DMS114 treated with DMSO at 0.1 percent for 48 hours (cell line): ENCODE measurements around the gene PLEKHB1.
A peak's percentile ranks its signal among the peaks of the same experiment; 100 is the strongest.

Experiments used
- DNase-seq: peaks from one replicate; lab custom pipeline; 2025; ENCODE audit not compliant: unreplicated experiment; lab: John Stamatoyannopoulos, UW

PLEKHB1 gene, protein sequence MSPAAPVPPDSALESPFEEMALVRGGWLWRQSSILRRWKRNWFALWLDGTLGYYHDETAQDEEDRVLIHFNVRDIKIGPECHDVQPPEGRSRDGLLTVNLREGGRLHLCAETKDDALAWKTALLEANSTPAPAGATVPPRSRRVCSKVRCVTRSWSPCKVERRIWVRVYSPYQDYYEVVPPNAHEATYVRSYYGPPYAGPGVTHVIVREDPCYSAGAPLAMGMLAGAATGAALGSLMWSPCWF

DNA sequence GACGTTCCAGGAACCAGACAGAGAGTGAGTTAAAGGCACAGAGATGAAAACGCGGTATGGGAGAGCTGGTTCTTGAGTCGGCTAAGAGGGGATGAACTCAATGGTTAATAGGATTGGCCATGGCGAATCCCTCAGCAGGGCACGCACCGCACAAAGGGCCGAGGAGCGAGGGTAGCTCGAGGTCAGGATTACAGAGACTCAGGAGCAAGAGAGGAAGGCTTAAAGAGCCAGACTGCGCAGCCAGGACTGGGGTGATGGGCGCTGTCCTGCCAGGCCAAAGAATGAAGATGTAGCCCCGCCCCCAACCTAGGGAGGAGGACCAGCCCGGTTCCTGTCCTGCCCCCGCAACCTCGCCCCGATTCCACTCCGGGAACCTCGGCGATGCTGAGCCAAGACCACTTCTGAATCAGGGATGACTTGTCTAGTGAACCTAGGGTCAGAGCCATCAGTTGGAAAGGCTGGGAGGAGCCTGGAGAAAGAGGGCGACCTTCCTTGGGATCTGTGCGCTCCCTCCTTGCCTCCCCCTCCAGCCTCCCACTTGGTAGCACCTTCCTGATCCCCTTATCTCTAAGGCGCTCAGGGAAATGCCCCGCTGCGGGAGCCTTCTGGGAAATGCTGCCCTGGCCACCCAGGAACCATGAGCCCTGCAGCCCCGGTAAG, at the start of gene PLEKHB1:
TSS of gene PLEKHB1 (plus strand) at position 610 of the 660 bp plus-strand sequence. CDS start at position 638, 28 bp downstream.
- DNase-seq, result no peak

DNA sequence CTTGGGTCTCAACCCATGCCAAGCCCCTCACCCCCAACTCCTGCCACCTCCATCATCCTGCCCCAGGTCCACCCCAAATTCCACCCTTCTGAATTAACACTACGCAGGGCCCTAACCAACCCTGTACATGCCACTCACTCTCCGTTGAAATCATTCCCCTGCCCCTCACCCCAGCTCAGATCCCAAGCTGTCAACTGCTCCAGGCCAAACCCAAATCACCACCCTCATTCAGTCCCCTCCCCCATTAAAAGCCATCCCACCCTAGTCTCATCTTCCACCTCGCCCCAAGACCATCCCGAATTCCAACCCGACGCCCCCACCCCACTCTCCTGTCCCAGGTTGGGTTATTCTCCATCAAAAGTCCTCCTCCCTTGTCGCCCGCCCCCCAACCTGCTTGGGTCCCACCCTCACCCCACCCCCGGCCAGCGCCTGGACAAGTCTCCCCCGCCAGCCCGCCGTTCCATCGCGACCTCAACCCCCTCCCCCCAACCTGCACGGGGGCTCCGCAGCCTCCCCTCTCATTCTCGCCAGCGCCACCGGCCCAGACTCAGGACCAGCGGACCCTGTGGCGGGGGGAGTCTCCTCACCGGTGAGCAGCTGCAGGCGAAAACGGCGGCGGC, 48.9 kb upstream of the PLEKHB1 start:
- no peak for DNase-seq

DNA sequence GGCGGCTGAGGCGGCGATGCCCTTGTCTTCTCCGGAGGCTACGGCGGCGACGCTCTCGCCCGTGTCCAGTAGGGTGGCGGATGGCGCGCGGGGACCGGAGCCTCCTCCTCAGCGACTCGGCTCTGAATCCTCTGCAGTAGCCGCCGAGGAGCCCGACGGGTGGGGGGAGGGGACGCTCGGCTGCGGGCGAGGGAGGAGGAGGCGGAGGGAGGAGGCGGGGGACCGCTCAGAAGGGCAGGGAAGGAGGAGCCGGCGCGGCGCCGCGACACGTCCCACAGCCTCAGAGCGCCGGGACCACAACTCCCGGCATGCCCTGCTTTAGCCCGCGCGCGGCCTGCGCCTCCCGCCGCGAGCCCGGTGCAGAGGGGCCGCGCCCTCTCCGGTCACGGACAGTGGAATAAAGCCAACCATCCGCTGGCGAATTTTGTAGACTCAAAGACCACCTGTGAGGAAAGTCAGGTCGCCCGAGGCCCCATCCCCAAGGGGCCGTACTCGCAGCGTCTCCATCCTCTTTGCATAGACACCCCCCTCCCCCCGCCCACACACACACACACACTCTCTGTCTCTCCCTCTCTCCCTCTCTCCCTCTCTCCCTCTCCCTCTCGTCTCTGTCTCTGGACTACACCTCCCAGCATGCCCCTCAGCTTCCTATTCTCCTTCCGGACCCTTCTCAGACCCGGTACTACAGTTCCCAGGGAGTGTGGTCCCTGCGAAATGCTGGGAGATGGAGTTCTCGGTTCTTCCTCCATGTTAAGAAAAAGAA, 48.2 kb upstream of the PLEKHB1 start, which contains the start of gene FAM168A:
TSS of gene FAM168A (minus strand) at position 157 of the 763 bp plus-strand sequence. CDS start 129,638 bp downstream, outside the sequence.
- peak; percentile 94 for DNase-seq

DNA sequence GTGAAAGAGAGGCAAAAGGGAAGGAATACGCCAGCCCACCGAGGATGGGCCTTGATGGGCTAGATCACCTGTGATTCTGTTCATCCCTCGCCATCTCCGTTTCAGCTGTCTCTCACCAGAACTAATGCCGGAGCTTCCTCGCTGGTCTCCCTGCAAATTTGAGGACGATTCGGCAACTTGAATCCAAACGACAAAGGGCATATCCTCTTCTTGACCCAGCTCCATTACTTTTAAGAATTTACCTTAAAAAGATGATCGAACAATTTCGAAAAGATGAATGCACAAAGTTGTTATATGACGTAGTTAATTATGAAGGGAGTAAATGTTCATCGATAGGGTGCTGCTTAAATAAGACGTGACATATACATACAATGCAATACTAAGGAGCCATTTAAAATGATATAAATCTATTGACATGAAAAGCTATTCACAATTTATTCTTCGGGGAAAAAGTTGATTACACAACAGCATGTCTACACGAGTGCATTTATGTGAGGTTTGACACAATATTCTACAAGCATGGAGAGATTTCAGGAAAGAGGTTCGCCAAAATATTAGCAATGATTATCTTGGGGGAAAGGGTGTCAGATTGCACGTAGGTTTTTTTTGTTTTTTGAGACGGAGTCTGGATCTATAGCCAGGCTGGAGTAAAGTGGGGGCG, 47.5 kb upstream of the PLEKHB1 start:
- DNase-seq, result peak; percentile 47

DNA sequence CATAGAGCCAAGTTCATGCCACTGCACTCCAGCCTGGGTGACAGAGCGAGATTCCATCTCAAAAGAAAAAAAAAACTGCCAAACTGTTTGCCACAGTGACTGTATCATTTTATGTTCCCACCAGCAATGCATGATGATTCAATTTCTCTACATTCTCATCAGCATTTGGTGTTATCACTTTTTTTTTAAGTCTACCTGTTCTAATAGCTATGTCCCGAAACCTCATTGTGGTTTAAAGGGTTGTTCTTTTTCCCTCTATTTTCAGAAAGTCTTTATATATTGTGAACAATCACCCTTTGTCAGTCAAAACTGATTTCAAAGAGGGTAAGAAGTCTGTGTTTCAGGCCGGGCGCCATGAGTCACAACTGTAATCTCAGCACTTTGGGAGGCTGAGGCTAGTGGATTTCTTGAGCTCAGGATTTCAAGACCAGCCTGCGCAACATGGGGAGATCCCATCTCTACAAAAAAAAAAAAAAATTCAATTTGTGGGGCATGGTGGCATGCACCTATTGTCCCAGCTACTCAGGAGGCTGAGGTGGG, 33.7 kb upstream of the PLEKHB1 start:
- DNase-seq, result no peak

DNA sequence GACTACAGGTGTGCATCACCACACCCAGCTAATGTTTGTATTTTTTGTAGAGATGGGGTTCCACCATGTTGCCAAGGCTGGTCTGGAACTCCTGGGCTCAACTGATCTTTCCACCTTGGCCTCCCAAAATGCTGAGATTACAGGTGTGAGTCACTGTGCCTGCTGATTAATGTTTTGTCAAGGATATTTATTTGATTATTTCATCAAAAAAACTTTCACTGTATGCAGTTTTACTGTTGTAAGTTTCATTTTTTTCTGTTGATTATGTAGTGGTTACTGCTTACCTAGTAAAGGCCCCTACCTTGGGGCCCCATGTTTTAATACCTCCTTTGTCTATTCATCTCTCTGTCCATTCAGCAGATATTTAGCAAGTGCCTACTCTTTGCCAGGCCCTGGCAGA, 31.8 kb upstream of the PLEKHB1 start:
- no peak for DNase-seq

DNA sequence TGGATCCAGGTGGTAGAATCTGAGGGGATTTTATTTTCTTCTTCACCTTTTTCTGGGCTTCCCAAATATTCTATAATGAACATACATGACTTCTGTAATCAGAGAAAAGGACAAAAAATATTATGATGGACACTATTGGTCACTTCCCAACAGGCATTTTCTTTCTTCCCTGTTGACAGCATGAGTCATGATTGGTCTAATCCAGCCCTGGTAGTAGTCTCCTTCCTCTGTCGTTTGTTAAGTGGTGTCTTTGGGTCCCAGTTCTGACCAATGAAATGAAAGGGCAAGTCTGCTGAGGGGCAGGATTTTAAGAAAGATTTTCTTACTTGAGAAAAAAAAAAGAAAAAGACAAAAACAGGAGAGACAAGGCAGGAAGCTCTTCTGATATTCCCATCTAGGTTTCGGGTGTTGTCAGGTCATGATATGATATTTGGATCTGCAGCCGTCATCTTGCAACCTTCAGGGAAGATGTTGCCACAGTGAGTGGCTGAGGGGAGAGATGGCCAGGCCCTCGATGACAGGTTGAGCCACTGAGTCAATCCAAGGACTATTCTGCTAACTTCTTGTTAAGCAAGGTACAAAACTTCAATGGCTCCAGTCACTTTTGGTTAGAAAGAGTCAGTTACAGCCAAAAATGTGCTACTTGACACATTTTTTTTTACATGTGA, 23.3 kb upstream of the PLEKHB1 start:
- DNase-seq, result no peak

DNA sequence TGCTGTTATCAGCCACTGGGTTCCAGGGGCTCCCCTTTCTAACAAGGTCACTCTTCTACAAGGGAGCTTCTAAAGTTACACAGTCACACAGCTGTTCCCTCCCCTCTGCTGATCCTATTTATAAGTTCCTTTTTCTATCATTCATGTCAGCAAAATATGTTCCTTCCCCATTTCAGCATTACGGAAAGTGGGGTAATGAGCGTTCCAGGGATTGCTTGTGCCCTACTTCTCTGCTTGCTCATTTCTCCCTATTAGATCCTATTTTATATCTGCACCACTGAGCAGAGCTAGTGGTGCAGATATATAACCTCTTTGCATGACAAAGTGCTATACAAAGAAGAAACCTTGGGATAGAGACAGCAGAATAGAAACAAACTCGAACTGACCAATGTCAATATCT, 22.7 kb upstream of the PLEKHB1 start:
- no peak for DNase-seq

DNA sequence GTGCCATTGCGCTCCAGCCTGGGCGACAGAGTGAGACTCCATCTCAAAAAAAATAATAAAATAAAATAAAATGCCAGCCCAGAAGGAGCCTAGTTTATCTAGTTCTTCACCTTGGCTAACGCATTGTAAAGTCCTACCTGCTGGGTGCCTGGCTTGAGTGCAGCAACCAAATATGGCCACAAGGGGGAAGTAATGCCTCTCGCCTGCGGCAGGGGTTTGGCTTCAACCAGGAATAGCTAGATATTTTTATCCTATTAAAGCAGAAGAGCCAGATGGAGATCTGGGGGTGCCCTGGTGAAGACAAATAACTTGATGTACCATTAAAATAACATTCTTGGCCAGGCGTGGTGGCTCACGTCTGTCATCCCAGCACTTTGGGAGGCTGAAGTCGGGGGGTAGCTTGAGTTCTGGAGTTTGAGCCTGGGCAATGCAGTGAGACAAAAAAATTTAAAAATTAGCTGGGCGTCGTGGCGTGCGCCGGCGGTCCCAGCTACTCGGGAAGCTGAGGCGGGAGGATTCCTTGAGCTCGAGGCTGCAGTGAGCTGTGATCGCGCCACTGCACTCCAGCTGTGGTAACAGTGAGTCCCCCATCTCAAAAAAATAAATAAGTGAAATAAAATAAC, 20.6 kb upstream of the PLEKHB1 start:
- peak; percentile 45 for DNase-seq

DNA sequence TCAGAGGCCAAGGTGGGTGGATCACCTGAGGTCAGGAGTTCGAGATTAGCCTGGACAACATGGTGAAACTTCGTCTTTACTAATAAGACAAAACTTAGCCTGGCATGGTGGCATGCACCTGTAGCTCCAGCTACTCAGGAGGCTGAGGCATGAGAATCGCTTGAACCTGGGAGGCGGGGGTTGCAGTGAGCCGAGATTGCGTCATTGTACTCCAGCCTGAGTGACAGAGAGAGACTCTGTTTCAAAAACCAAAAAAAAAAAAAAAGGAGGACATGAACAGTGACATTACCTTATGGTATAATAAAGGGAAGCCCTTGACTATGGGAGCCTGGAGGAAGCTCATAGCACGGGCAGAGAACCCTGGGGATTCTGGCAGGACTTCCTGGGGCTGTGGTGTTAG, 16.5 kb upstream of the PLEKHB1 start:
- DNase-seq, result no peak

DNA sequence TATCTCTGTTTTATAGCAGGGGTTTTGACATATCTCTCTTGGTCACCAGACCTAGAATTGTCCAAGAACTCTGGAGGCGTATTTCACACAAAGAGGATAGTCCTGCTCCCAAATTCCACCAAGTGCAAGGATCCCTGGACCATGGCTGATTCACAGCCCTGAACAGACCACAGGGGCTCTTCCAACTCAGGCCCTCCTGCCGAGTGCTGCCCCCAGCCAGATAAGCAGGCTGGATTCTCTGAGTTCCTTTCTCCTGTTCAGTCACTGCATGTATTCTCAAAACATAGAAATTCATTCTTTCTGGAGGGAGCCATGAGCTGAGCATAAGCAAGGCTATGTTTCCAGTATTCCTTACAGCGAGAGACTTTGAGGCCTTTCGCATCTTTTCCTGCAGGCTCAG, 13.4 kb upstream of the PLEKHB1 start:
- DNase-seq, result no peak

DNA sequence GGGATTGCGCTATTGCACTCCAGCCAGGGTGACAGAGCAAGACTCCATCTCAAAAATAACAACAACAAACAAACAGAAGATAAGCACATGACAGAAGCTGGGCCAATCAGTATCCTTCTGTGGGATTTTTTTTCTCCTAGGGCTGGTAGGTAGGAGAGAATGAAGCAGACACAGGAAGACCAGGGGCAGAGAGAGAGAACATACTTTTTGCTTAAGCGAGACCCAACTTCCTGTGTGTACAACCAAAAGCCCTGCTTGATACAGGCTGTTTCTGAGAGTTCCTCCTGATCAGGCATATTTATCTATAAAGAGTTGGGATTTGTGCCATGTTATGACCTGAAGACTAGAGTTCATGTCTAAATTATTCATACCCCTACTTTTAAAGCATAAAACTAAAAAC, 12.4 kb upstream of the PLEKHB1 start:
- DNase-seq, result no peak

DNA sequence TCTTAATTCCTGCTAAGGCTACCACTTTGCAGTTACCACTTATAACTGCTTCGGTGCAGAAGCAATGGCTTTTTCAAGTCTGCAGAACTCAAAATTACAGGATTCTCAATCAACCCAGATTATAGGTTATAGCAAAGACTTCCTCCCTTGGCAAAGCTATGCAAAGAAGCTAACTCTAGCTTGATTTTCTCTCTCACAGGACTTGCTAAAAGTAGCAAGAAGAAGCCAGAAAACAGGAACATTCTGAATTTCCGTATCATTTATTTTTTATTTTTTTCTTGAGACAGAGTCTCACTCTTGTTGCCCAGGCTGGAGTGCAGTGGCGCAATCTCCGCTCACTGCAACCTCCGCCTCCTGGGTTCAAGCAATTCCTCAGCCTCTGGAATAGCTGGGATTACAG, 10.7 kb upstream of the PLEKHB1 start:
- no peak for DNase-seq

DNA sequence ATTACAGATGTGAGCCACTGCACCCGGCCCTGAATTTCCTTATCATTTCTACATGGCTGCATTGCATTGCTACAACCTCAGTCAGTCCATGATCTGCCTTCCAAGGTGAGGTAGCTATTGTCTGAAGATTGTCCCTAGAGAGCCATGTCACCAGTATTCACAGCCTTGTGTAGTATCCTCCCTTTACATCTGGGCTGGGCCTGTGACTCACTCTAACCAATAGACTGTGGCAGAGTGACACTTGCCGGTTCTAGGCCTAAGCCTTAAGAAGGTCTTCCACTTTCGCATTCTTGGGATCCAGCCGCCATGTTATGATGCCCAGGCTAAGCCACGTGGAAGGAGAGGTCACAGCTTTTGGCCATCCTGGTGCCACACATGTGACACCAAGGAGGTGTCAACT, 10.1 kb upstream of the PLEKHB1 start:
- no peak for DNase-seq

DNA sequence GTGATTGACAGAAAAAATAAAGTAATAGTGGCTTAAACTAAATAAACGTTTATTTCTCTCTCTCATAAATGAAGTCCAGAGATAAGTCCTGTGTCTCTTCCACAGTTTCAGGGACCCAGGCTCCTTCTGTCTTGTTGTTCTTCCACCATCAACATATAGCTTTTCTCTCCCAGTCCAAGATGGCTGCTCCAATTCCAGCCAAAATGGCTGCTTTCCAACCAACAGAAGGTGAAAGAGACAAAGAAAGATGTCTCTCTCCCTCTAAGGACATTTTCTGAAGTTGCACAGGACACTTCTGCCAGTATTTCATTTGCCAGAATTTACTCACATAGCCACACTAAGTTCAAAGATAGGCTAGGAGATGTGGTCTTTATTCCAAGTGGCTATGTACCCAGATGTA, 9.4 kb upstream of the PLEKHB1 start:
- no peak for DNase-seq

DNA sequence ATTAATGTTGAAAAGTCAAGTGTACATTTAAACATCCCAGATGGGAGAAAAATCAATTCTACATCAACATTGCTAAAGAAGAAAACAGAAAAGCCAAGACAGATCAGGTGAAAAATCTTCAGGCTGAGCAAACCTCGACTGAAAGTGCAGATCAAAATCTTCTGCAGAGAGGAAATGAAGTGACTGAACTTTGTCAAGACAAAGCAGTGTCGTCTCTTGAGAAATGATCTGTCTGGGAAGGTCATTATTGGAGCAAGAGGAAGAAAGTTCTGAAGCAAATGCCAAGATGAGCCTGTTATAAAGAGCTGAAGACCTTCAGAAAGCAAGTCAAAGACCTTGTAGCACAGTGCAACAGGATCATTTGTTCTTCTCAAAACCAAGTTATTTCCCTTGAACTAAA, 5.8 kb upstream of the PLEKHB1 start:
- DNase-seq, result no peak

DNA sequence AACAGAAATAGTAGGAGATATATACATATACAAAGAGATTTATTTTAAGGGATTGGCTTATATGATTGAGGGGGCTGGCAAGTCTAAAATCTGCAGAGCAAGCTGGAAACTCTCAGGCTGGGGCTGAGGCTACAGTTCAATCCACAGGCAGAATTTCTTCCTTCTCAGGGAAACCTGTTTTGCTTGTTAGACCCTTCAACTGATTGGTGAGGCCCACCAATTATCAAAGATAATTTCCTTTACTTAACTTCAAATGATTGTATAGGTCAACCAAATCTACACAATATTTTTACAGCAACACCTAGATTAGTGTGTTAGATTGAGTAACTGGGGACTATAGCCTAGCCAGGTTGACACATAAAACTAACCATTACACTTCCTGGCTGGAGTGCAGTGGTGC, 4.7 kb upstream of the PLEKHB1 start:
- no peak for DNase-seq

DNA sequence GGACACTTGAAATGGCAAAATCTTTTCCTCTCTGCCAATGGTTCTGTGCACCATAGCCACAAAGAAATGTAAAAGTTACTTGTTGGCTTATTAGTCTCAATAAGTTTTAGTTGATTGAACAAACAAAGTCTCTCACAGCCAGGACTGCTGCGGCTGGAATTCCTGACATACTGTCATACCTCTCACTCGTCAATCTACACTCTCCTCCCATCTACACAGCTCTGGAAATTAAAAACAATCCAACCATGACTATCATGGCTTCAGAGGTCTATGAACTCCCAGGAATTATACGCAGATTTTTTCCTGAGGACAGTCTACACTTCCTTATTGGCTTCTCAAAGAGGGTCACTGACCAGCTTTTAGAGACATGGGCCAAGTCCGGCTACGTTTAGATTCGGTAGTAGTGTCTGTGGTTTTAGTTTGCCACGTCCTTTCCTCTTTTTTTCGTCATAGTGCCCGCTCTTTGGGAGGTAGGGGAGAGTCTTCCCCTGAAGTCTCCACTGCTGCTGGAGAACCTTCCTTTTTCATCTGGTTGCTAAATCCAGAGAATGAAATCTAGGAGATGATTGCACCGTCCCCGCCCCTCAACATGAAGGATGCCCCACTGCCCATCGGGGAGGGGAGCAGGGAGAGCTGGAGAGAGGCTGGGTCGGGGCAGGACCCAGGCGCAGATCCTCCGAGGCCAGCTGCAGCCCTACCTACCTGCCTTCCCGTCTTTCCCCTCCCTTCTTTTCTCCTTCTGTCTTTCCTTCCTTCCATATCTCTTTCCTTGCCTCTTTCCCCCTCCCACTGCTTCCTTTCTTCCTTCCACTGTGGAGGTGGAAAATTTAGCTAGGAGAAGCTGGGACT, 1.0 kb upstream of the PLEKHB1 start:
- no peak for DNase-seq
